ENCODE measurements around the gene SEC14L2.
A peak's percentile ranks its signal among the peaks of the same experiment; 100 is the strongest.

The SEC14L2 gene

DNA sequence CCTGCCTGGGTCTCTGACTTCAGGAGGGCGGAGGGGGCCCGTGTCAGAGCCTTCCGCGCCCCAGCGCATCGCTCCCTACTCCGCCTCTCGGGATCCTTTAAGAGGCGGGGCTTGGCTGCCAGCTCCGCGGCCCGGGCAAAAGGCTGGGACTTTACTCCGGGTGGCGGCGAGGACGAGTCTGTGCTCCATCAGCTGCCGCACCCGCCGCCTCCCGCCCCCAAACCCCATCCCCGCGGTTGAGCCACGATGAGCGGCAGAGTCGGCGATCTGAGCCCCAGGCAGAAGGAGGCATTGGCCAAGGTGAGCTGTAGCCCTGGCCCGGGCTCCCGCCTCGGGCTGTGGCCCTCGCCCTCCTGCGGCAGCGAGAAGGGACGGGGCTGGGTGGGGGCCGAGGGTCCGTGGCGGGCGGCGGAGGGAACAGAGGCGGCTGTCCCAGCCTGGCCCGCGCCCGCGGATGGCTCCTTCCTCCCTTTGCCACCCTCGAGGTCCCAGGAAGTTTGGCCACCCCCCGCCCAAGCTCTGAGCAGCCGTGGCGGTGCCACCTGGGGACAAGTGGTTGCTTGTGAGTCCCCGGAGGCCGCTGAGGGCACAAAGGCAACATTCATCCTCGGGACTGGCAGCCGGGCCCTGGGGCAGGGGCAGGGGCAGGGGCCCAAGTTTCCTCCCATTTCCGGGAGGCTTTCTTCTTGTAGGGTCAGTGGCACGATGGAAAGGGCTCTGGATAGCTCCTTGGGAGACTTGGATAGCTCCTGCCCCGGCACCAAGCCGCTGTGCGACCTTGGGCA, at the start of gene SEC14L2:
Gene SEC14L2, plus strand, starts transcription at position 148 of the 785 bp plus-strand sequence. Its CDS starts 99 bp downstream, at position 247.
- DNase-seq = no peak

DNA sequence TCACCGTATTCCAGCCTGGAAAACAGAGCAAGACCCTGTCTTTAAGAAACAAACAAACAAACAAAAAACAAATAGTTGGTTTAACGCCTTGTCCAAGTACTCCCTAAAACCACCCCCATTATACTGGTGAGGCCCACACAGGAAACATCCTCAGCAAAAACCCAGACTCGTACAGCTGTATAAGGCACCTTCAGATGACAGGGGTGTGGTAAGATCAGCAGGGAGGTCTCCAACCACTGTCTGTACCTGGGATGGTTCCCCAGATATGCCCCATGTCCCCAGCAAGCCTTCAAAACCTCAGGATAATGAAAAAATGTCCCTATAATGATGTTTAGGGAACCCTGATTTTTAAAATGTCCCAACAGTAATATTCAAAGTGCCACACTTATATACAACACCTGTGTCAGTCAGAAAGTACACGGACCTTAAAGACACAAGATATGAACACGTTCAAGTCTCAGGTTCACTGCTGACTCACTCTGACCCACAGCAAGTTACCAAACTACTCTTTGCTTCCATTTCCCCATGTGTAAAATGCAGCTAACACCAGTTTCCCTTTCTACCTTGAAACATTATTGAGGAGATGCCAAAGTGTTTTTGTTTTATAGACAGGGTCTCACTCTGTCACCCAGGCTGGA, 49.4 kb upstream of the SEC14L2 start:
- DNase-seq = no peak

DNA sequence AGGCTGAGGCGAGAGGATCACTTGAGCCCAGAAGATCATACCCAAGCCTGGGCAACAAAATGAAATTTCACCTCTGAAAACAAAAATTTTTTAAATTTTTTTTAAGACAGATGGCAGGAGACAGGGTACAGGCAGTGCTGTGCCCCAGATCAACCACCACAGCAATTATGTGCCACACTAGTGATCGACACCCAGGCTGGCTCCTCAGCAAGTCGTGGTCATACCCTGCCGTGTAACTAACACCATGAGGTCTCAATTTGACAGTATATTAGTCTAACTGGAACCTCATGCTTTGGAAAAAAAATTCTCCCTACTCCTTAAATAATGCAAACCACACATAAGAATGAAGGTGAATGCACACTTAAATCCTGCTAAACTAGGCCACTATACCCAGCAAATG, 48.4 kb upstream of the SEC14L2 start:
- no peak for DNase-seq

DNA sequence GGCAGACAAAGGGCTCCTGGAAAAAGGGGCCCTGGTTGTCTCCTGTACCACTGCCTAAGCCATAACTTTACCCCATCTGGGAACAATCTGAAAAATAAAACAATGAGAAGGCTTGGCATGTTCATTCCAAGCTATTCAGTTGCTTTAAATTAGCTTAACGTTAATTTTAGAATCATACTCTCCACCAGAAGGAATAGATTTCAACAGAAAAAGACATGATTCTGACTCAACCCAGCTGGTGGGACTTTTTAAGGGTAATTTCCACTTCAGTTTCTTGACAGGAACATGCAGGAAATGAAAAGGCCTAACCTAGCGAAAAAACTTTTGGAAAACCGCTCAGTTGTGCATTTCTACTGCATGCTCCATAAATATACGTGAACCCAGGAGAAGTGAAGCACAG, 48.0 kb upstream of the SEC14L2 start:
- no peak for DNase-seq

DNA sequence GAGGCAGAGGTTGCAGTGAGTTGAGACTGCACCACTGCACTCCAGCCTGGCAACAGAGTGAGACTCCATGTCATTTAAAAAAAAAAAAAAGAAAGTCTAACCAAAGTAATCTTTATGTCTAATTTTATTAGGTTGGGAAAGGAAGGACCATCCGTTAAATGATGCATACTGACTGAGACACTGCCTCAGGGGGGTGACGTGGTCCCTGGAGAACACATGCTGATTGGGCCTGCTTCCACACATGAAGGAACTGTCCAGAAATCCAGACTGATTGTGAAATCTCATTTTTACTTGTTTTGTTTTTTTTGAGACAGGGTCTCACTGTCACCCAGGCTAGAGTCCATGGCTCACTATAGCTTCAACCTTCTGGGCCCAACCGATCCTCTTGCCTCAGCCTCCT, 45.6 kb upstream of the SEC14L2 start:
- no peak for DNase-seq

DNA sequence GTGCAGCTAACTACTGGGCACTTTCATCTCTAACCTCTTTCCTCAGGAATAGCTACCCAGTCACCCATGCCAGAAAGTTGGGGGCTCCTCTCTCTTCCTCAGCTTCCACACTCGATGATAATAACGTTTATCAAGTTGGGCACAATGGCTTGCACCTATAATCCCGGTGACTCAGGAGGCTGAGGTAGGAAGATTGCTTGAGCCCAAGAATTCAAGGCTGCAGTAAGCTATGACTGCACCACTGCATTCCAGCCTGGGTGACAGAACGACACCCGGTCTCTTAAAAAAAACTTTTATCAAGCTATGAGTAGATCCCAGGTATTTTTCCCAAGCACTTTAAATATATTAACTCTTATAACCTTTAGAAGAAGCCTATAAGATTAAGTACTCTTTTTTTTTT, 42.2 kb upstream of the SEC14L2 start:
- DNase-seq = no peak

DNA sequence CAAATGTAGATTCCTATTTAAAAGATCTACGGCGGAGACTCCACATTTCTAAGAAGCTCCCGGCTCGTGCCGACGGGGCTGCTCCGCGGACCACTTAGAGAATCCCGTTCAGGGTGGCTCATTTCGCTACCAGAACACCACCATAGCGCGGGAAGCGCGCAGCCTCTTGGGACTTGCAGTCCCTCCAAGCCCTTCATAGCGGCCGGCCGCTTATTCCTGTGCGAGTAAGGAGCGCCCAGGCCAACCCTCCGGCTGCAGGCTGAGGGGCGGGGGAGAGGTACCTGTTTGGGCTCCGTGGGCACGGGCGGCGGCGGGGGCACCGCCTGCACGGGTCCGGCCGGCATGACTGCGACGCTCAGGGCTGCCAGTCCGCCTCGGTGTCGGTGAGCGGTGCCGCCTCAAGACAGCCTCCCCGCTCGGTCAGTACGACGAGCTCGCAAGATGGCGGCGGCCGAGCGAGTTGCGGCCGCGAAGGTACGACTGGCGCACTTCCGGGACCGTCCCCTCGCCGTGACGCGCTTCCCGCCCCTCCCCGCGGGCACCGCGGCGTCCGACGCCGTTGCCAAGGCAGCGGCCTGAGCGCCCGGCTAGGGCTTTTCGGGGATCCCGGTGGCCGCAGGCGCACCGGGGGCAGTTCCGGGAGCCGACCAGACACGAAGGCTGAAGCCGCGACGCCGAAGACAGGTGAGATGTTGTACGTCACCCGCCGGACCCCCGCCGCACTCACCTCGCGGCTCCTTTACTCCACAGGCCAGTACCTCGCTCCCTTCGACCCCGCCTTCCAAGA, 40.2 kb upstream of the SEC14L2 start, which contains the start of the genes CCDC157 and SF3A1:
Gene CCDC157, plus strand, starts transcription at position 559 of the 787 bp plus-strand sequence. CDS start 8,994 bp downstream, outside the sequence.
Gene SF3A1, minus strand, starts transcription at position 446 of the 787 bp plus-strand sequence. Its CDS starts 102 bp downstream, at position 344.
- DNase-seq = peak; percentile 78

DNA sequence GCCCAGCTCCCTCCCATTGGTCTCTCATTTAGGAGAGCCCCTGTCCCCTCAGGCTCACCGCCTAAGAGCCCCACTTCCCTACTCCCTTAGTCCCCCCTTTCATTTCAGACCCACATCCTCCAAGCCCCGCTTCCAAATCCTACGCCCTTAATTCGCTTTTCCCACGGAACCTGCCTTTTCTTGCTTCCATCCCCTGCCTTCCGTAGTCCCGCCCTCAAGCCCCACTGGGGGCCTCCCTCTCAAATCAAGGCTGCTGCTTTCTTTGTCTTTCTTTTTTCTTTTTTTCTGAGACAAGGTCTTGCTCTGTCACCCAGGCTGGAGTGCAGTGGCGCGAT, 39.6 kb upstream of the SEC14L2 start:
- DNase-seq = peak; percentile 42

DNA sequence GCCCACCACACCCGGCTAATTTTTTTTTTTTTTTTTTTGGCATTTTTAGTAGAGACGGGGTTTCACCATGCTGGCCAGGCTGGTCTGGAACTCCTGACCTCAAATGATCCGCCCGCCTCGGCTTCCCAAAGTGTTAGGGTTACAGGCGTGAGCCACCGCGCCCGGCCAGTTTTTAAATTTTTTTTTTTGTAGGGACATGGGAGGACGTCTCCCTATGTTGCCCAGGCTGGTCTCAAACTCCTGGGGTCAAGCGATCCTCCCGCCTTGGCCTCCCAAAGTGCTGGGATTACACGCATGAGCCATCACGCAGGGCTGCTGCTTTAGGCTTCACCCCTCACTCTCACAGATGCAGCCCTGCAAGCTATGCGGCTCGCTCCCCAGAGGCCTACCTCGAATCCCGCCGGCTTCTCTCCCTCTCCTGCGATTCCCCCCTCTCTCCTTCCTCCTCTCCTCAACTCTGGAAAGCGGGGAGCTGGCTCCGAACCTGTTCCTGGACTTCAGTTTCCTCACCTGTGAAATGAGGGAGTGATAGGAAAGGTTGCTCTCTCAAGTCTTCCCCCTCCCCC, 39.1 kb upstream of the SEC14L2 start:
- no peak for DNase-seq

DNA sequence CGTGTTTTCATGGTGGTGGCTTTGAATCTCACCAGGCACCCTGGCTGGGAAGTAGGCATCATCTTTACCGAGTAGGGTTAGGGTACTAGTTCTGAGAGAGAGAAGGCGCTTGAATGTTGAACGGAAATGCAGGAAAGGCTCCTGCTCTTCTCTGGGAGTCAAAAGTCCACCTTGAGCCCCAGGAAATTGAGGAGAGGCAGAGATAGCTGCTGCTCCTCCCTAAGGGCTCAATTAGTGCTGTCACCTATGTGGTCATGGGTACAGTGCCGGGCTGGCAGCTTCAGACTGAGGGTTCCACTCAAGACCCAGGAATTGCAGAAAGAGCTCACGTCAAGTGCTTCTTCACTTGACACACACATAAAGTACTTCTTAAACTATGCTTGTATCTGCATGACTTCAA, 38.3 kb upstream of the SEC14L2 start:
- no peak for DNase-seq

DNA sequence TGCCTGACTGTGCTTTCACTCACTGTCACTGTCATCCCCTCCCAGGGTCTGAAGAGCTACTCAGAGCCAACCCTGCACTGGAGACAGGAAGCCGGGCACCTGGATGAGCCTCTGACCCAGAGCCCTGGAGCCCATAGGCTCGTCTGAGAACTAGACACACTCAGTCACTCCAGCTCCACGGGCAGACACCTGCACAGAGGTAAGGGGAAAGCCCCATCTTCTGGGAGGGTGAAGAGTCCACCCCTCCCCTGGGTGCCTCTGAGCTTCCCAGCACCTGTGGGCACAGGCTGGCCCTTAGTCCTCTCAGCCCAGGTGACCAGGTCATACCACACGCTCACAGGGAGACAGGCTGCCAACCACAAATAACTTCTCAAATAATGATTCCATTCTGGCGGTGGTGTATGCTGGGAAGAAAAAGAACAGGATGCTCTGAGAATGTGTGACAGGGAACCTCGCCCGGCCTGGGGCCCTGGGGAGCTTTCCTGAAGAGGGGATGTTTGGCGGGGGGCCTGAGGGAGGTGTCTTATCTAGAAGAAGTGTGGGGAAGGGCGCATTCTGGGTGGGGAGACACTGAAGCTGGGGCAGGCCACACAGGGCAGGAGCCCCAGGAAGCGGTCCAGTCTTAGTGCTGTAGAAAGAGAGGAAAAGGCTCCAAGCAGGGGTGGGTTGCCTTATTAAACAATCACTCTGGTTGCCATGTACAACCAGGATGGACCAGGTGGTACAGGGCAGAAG, 34.7 kb upstream of the SEC14L2 start:
- no peak for DNase-seq

DNA sequence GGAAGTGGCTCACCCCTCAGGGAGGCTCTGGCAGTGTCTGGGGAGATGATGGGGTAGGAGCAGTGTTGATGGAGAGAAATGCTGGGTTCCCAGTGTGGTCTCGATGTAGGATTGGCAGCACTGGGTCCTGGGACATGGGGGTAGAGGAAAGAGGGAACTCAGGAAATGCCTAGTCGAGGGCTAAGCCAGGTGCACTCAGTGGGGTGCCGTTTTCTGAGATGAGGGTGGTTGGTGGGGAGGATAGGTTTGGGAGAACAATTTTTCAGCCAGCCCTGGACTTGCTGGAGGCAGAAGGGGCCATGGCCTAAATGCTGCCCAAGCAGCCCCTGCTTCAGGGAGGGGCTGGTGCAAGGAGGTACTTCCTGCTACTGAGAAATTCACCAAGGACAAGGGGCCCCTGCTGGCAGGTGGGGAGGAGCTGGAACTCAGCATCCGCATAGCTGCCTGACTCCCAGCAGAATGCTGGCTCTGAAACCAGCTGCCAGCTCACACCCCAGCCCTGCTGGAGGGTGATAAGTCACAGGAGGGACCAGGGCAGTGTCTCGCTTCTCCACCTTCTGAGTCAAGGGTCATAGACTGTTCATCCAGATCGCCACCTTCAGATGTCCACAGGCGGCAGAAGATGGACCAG, 34.1 kb upstream of the SEC14L2 start:
- DNase-seq = no peak

DNA sequence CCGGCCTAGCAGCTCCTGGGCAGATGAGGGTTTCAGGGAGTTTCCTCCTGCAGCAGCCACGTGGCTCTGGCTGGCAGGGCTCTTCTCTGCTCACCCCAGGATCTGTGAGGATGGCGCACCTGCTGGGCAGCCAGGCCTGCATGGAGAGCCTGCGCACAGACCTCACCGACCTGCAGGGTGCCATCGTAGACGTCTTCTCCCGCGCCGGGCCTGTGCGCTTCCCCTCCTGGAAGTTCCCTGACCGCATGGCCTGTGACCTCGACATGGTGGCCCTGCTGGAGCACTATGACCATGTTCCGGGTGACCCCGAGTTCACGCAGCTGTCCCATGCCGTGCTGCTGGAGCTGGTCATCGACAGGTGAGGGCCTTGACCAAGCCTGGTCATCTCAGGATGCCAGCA, 30.9 kb upstream of the SEC14L2 start:
- no peak for DNase-seq

DNA sequence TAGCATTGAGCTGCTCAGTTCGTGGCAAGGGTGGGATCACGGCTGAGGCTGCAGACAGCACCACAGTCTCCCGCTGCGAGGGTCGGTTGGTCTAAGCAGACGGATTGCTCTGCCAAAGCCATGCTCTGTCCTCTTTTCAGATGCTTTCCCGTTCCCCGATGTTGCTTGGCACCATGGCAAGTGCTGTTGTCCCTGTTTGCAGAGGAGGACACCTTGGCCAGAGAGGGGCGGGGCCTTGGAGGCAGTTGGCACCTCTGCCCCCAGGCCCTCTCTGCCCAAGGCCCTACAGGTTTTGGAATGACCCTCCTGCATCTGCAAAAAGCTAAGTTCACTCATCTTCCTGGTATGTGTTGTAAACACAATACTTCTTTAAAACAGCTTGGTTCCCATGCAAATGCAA, 28.4 kb upstream of the SEC14L2 start:
- DNase-seq = no peak

DNA sequence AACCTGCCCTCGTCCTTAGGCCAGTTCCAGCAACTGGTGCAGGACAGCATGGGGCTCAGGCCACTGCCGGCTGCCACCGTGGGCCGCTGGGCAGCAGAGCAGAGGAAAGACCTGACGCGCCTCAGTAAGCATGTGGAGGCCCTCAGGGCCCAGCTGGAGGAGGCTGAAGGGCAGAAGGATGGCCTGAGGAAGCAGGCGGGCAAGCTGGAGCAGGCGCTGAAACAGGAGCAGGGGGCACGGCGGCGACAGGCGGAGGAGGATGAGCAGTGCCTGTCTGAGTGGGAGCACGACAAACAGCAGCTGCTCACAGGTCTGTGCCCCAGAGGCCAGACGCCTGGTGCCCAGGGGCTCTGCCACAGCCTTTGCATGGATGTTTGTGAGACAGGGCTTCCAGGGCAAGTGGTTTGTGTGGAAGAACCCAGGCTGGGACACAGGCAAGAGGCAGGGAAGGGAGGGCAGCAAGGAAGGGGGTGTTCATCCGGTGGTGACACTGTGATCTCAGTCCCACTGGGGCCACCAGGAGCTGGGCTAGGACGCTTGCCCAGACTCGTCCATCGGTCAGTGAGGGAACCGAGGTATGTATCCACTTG, 26.1 kb upstream of the SEC14L2 start:
- no peak for DNase-seq

DNA sequence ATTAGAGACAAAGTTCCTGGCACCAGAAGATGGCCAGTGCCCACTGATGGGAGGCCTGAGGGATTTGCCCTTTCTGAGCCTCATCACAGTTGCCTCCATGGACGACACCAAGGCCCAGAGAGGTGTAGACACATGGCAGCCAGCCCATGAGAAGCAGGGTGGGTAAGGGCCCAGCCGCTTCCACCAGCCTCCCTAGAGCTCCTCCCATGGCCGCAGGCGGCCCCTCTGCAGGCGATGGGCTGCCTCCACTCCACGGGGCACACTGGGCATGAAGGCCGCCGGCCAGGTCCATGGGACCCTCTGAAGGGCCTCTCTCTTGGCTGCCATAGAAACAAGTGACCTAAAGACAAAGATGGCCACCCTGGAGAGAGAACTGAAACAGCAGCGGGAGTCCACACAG, 25.5 kb upstream of the SEC14L2 start:
- DNase-seq = no peak

DNA sequence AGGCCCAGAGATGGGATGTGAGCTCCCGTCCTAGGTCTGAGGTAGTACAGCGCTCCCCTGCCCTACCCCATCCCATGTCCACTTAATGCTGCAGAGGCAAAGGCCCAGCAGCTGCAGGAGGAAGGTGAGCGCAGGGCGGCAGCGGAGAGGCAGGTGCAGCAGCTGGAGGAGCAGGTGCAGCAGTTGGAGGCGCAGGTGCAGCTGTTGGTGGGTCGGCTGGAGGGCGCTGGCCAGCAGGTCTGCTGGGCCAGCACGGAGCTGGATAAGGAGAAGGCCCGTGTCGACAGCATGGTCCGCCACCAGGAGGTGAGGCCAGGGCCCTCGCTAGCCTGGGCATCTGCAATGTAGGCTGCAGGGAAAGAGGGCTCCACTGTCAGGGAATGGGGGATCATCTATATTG, 24.8 kb upstream of the SEC14L2 start:
- DNase-seq = no peak

DNA sequence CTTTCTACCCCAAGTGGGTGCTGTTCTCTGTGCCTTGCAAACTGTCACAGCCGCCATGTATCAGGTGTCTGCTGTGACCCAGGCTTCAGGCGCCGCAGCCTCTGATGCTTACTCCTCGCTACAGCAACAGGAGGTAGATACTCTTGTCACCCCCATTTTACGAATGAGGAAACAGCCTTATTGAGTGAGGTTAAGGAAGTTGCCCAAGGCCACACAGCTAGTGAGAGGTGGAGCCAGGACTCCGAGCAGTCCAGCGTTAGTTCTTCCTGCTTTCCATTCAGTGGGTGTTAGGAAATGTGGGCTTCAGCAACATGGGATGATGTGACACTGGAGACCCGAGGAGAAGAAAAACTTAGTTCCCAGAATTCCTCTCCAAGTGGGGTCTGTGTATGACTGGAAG, 23.9 kb upstream of the SEC14L2 start:
- DNase-seq = no peak

DNA sequence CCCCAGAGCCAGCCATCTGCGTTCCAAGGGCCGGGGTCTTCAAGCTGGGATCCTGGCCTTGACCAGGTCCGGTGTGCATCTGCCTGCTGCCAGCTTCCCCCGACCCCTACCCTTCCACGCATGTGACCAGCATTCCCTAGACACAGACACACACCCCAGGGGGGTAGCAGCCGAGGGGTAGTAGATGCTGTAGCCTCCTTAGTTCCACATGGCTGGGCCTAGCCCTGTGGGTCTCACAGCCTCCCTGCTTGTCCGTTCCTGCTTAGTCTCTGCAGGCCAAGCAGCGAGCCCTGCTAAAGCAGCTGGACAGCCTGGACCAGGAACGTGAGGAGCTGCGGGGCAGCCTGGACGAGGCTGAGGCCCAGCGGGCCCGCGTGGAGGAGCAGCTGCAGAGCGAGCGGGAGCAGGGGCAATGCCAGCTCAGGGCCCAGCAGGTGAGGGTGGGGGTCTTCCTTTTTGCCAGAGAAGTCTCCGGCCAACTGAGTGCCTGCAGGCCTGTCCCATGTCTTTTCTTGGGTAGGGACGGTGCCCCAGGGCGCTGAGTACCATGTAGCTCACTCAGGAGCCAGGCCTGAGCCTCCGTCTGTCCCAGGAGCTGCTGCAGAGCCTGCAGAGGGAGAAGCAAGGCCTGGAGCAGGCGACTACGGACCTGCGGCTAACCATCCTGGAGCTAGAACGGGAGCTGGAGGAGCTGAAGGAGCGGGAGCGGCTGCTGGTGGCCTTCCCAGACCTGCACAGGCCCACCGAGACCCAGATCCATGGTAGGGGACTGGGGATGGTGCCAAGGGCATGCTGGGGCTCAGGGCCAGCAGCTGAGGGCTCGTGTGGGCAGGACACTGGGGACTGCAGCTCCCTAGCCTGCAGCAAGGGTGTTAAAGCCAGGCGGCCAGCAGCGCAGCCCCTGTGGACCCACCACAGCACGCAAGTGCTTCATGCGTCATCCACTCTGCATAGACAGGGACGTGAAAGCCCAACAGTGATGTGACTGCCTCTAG, 23.2 kb upstream of the SEC14L2 start:
- no peak for DNase-seq

DNA sequence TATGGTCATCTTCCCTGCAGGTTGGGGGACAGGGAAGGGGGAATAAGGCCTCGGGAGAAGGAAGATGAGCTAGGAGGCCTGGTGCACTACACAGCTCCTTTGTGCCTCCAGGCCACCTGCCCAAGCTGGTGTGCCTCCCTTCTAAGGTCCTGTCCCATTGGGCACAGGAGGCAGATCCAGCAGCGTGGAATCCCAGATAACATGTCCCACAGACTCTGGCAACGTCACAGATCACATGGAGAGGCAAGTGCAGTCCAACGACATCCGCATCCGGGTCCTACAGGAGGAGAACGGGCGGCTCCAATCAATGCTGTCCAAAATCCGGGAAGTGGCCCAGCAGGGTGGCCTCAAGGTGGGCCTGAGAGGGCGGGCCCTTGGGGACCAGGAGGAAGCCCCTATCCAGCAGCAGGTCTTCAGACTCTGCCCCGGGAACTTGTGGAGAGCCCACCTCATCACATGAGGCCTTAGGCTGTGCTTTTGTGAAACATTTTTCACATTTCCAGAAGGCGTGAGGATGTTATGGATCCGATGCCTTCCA, 21.4 kb upstream of the SEC14L2 start:
- DNase-seq = no peak

Measured in GDM1 (cell line).